WTC11 (cell line): ENCODE data around the gene SMARCA4. TPM values are rescaled to one million over a fixed set of nuclear protein-coding genes. Genes with fewer than 3 reads are reported as not detected.

Experiments used
- ATAC-seq: fragments of 200-7000 bp; cut with Tn5 transposase; 2 replicates; pipeline ENCODE4 v1.10.0; 2021; ENCODE audit warnings: mild to moderate bottlenecking, moderate library complexity
- CTCF ChIA-PET: fragments of 300-600 bp; sonication (Branson Sonifier 250); formaldehyde crosslinking; loops from one replicate; lab custom pipeline; 2021; ENCODE audit warnings: antibody characterized with exemption; lab: Charles Lee
- POLR2A ChIA-PET: fragments of 350-600 bp; sonication (Branson Sonifier 250); formaldehyde crosslinking; loops from one replicate; lab custom pipeline; 2021; ENCODE audit warnings: antibody characterized with exemption; lab: Charles Lee
- DNase-seq: peaks from one replicate; pipeline ENCODE4 v3.0.0; 2021; ENCODE audit warnings: low spot score
- H3K27ac Mint-ChIP-seq: 2 replicates; pipeline ENCODE4 v1.8.0; 2021; ENCODE audit warnings: mixed read lengths
- H3K27me3 Mint-ChIP-seq: 2 replicates; pipeline ENCODE4 v1.8.0; 2021; ENCODE audit warnings: low read depth, mild to moderate bottlenecking, moderate library complexity, mixed read lengths
- H3K36me3 Mint-ChIP-seq: 2 replicates; pipeline ENCODE4 v1.8.0; 2021; ENCODE audit warnings: mixed read lengths
- H3K4me1 Mint-ChIP-seq: 2 replicates; pipeline ENCODE4 v1.8.0; 2022; ENCODE audit warnings: mixed read lengths
- H3K4me3 Mint-ChIP-seq: 2 replicates; pipeline ENCODE4 v1.8.0; 2021; ENCODE audit warnings: mild to moderate bottlenecking, moderate library complexity, mixed read lengths
- H3K9me3 Mint-ChIP-seq: 2 replicates; pipeline ENCODE4 v1.8.0; 2021; ENCODE audit warnings: mixed read lengths
- CREM ChIP-seq: sonication (generic); formaldehyde crosslinking; IDR thresholded peaks from 2 replicates; pipeline ENCODE4 v1.8.1; 2022; ENCODE audit warnings: mild to moderate bottlenecking, missing genetic modification reagents, moderate library complexity
- FOXJ3 ChIP-seq: sonication (generic); formaldehyde crosslinking; IDR thresholded peaks from 2 replicates; pipeline ENCODE4 v1.9.0; 2021; ENCODE audit warnings: missing genetic modification reagents, mild to moderate bottlenecking, borderline replicate concordance
- FOXK1 ChIP-seq: sonication (generic); formaldehyde crosslinking; IDR thresholded peaks from 2 replicates; pipeline ENCODE4 v1.8.0; 2022; ENCODE audit warnings: mild to moderate bottlenecking, moderate library complexity, missing genetic modification reagents
- FOXP1 ChIP-seq: sonication (generic); formaldehyde crosslinking; IDR thresholded peaks from 2 replicates; pipeline ENCODE4 v1.8.0; 2022; ENCODE audit warnings: missing genetic modification reagents, mild to moderate bottlenecking, moderate library complexity, borderline replicate concordance
- GABPB1 ChIP-seq: sonication (generic); formaldehyde crosslinking; IDR thresholded peaks from 2 replicates; pipeline ENCODE4 v1.8.1; 2023; ENCODE audit warnings: mild to moderate bottlenecking, missing genetic modification reagents
- GRHL2 ChIP-seq: fragments of 250-450 bp; sonication (Bioruptor Pico); IDR thresholded peaks from 2 replicates; pipeline ENCODE4 v1.8.0; 2022; ENCODE audit warnings: mild to moderate bottlenecking, moderate library complexity; ENCODE audit not compliant: insufficient replicate concordance, severe bottlenecking
- NR1H2 ChIP-seq: sonication (generic); formaldehyde crosslinking; IDR thresholded peaks from 2 replicates; pipeline ENCODE4 v1.9.0; 2021; ENCODE audit warnings: mild to moderate bottlenecking, moderate library complexity, missing genetic modification reagents
- OVOL2 ChIP-seq: fragments of 250-450 bp; sonication (Bioruptor Pico); IDR thresholded peaks from 2 replicates; pipeline ENCODE4 v1.9.0; 2021; ENCODE audit warnings: mild to moderate bottlenecking, borderline replicate concordance
- RELA ChIP-seq: sonication (generic); formaldehyde crosslinking; IDR thresholded peaks from 2 replicates; pipeline ENCODE4 v1.8.1; 2022; ENCODE audit warnings: missing genetic modification reagents, mild to moderate bottlenecking, borderline replicate concordance
- SMAD3 ChIP-seq: sonication (generic); formaldehyde crosslinking; IDR thresholded peaks from 2 replicates; pipeline ENCODE4 v1.8.0; 2022; ENCODE audit warnings: missing genetic modification reagents, mild to moderate bottlenecking, borderline replicate concordance
- SMAD4 ChIP-seq: sonication (generic); formaldehyde crosslinking; IDR thresholded peaks from 2 replicates; pipeline ENCODE4 v1.8.0; 2022; ENCODE audit warnings: mild to moderate bottlenecking, missing genetic modification reagents
- TCF7 ChIP-seq: sonication (generic); formaldehyde crosslinking; IDR thresholded peaks from 2 replicates; pipeline ENCODE4 v1.8.0; 2022; ENCODE audit warnings: mild to moderate bottlenecking, low read depth, missing genetic modification reagents, moderate library complexity
- TEAD4 ChIP-seq: sonication (generic); formaldehyde crosslinking; IDR thresholded peaks from 2 replicates; pipeline ENCODE4 v1.8.0; 2022; ENCODE audit warnings: mild to moderate bottlenecking, missing genetic modification reagents
- ZNF423 ChIP-seq: fragments of 250-450 bp; sonication (Bioruptor Pico); IDR thresholded peaks from 2 replicates; pipeline ENCODE4 v2.1.2; 2022; ENCODE audit warnings: mild to moderate bottlenecking, moderate library complexity
- ZNF671 ChIP-seq: fragments of 250-450 bp; sonication (Bioruptor Pico); IDR thresholded peaks from 2 replicates; pipeline ENCODE4 v1.8.0; 2021; ENCODE audit warnings: mild to moderate bottlenecking
- total RNA-seq: library from RNA; stranded (reverse); gene quantifications from 3 replicates; pipeline ENCODE4 v1.2.3, GENCODE V29; 2021
- TF ChIP-seq, protein P1 (sequence below): fragments of 250-450 bp; sonication (Bioruptor Pico); IDR thresholded peaks from 2 replicates; pipeline ENCODE4 v1.9.0; 2021; ENCODE audit warnings: mild to moderate bottlenecking, borderline replicate concordance
- TF ChIP-seq, protein P2 (sequence below): fragments of 250-450 bp; sonication (Bioruptor Pico); IDR thresholded peaks from 2 replicates; pipeline ENCODE4 v1.9.0; 2021; ENCODE audit warnings: mild to moderate bottlenecking
- TF ChIP-seq, protein P3 (sequence below): fragments of 250-450 bp; sonication (Bioruptor Pico); IDR thresholded peaks from 2 replicates; pipeline ENCODE4 v2.1.2; 2022; ENCODE audit warnings: mild to moderate bottlenecking, moderate library complexity
- TF ChIP-seq, protein P4 (sequence below): fragments of 250-450 bp; sonication (Bioruptor Pico); IDR thresholded peaks from 2 replicates; pipeline ENCODE4 v1.9.0; 2021; ENCODE audit warnings: mild to moderate bottlenecking
- TF ChIP-seq, protein P5 (sequence below): sonication (generic); formaldehyde crosslinking; conservative IDR thresholded peaks from 2 replicates; pipeline ENCODE4 v1.8.1; 2022; ENCODE audit warnings: mild to moderate bottlenecking, missing genetic modification reagents

Gene SMARCA4
- total RNA-seq, 1 experiment from 2014 or later: 295 TPM

DNA sequence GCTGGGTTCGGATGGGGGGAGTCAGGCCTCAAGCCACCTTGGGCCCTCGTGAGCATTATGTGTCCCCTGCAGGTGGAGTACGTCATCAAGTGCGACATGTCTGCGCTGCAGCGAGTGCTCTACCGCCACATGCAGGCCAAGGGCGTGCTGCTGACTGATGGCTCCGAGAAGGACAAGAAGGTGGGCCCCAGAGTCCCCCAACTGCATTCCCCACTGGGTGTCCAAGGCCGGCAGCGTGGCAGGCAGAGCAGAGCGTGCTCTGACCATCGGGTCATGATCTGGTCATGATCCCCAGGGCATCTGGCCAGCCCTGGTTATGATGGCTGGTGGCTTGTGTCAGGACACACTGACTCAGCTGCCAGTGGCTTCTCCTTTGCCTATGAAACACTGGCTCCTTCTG lies 63.4 kb downstream of the SMARCA4 start (continued):
- no peak for TF ChIP-seq FOXJ3
- no peak for TF ChIP-seq TCF7 (CRISPR knock-in tag)

DNA sequence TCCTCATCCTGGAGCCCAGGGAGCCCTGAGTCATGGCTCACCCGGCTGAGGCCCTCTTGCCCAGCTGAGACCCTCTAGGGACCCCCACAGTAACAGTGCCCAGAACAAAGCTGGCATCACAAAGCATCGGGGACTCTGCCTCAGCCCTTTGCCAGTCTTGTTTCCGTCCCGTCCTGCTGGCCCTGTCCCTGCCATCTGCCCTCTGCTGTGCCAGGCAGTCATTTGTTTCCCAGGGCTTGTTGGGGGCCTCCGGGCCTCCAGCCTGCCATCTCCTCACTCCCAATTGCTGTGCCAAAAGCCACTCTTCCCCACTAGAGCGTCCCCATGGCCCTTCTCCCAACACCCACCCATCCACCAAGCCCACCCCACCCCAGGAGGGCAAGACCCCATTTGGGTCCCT lies 64.2 kb downstream of the SMARCA4 start:
- Mint-ChIP-seq H3K36me3 (peaks cover 71% of the 10 kb centered on the region), H3K4me3 (no peak overlapping the region), H3K27ac (no peak overlapping the region), H3K4me1 (no peaks in the 10 kb centered on the region), H3K27me3 (no peaks in the 10 kb centered on the region), H3K9me3 (no peaks in the 10 kb centered on the region)
- ATAC-seq (no peak), DNase-seq (no peak)
- TF ChIP-seq ZNF671 (CRISPR knock-in tag): no peak
- TF ChIP-seq, protein P1, sequence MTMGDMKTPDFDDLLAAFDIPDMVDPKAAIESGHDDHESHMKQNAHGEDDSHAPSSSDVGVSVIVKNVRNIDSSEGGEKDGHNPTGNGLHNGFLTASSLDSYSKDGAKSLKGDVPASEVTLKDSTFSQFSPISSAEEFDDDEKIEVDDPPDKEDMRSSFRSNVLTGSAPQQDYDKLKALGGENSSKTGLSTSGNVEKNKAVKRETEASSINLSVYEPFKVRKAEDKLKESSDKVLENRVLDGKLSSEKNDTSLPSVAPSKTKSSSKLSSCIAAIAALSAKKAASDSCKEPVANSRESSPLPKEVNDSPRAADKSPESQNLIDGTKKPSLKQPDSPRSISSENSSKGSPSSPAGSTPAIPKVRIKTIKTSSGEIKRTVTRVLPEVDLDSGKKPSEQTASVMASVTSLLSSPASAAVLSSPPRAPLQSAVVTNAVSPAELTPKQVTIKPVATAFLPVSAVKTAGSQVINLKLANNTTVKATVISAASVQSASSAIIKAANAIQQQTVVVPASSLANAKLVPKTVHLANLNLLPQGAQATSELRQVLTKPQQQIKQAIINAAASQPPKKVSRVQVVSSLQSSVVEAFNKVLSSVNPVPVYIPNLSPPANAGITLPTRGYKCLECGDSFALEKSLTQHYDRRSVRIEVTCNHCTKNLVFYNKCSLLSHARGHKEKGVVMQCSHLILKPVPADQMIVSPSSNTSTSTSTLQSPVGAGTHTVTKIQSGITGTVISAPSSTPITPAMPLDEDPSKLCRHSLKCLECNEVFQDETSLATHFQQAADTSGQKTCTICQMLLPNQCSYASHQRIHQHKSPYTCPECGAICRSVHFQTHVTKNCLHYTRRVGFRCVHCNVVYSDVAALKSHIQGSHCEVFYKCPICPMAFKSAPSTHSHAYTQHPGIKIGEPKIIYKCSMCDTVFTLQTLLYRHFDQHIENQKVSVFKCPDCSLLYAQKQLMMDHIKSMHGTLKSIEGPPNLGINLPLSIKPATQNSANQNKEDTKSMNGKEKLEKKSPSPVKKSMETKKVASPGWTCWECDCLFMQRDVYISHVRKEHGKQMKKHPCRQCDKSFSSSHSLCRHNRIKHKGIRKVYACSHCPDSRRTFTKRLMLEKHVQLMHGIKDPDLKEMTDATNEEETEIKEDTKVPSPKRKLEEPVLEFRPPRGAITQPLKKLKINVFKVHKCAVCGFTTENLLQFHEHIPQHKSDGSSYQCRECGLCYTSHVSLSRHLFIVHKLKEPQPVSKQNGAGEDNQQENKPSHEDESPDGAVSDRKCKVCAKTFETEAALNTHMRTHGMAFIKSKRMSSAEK (CRISPR knock-in tag): no peak
- TF ChIP-seq GABPB1 (CRISPR knock-in tag): no peak
- TF ChIP-seq FOXP1 (CRISPR knock-in tag): no peak
- no peak for TF ChIP-seq CREM (CRISPR knock-in tag)
- TF ChIP-seq, protein P2, sequence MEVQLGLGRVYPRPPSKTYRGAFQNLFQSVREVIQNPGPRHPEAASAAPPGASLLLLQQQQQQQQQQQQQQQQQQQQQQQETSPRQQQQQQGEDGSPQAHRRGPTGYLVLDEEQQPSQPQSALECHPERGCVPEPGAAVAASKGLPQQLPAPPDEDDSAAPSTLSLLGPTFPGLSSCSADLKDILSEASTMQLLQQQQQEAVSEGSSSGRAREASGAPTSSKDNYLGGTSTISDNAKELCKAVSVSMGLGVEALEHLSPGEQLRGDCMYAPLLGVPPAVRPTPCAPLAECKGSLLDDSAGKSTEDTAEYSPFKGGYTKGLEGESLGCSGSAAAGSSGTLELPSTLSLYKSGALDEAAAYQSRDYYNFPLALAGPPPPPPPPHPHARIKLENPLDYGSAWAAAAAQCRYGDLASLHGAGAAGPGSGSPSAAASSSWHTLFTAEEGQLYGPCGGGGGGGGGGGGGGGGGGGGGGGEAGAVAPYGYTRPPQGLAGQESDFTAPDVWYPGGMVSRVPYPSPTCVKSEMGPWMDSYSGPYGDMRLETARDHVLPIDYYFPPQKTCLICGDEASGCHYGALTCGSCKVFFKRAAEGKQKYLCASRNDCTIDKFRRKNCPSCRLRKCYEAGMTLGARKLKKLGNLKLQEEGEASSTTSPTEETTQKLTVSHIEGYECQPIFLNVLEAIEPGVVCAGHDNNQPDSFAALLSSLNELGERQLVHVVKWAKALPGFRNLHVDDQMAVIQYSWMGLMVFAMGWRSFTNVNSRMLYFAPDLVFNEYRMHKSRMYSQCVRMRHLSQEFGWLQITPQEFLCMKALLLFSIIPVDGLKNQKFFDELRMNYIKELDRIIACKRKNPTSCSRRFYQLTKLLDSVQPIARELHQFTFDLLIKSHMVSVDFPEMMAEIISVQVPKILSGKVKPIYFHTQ (CRISPR knock-in tag): no peak
- no peak for TF ChIP-seq SMAD3 (CRISPR knock-in tag)
- TF ChIP-seq, protein P3, sequence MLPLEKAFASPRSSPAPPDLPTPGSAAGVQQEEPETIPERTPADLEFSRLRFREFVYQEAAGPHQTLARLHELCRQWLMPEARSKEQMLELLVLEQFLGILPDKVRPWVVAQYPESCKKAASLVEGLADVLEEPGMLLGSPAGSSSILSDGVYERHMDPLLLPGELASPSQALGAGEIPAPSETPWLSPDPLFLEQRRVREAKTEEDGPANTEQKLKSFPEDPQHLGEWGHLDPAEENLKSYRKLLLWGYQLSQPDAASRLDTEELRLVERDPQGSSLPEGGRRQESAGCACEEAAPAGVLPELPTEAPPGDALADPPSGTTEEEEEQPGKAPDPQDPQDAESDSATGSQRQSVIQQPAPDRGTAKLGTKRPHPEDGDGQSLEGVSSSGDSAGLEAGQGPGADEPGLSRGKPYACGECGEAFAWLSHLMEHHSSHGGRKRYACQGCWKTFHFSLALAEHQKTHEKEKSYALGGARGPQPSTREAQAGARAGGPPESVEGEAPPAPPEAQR (CRISPR knock-in tag): no peak
- TF ChIP-seq ZNF423 (CRISPR knock-in tag): no peak
- TF ChIP-seq GRHL2 (CRISPR knock-in tag): no peak
- TF ChIP-seq TCF7 (CRISPR knock-in tag): no peak
- TF ChIP-seq FOXJ3: no peak
- TF ChIP-seq RELA (CRISPR knock-in tag): no peak
- TF ChIP-seq, protein P4, sequence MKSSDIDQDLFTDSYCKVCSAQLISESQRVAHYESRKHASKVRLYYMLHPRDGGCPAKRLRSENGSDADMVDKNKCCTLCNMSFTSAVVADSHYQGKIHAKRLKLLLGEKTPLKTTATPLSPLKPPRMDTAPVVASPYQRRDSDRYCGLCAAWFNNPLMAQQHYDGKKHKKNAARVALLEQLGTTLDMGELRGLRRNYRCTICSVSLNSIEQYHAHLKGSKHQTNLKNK: no peak
- TF ChIP-seq FOXK1: no peak
- no peak for TF ChIP-seq NR1H2 (CRISPR knock-in tag)
- TF ChIP-seq SMAD4: no peak
- TF ChIP-seq OVOL2 (CRISPR knock-in tag): no peak
- no peak for TF ChIP-seq TEAD4 (CRISPR knock-in tag)
- TF ChIP-seq, protein P5, sequence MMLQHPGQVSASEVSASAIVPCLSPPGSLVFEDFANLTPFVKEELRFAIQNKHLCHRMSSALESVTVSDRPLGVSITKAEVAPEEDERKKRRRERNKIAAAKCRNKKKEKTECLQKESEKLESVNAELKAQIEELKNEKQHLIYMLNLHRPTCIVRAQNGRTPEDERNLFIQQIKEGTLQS (CRISPR knock-in tag): no peak
- CTCF ChIA-PET: interaction anchor here (1.4 kb wide), 1 partner anchor 11 kb away, joined by 3 read pairs; no protein-coding TSS in a partner anchor
- POLR2A ChIA-PET: interaction anchor here (0.5 kb wide), 1 partner anchor 61 kb away, joined by 4 read pairs; no protein-coding TSS in a partner anchor
